HFFc6 (cell line): Measurements from ENCODE around the gene MYBPC1. TPM values are rescaled to one million over a fixed set of nuclear protein-coding genes. Genes with fewer than 3 reads are reported as not detected.

Experiments used
- DNase-seq: peaks from one replicate; pipeline ENCODE4 v3.0.0-alpha.2; 2018
- H3K27ac Mint-ChIP-seq: 2 replicates; pipeline ENCODE4 v1.8.0; 2020; ENCODE audit warnings: mild to moderate bottlenecking, mixed read lengths
- H3K27me3 Mint-ChIP-seq: 2 replicates; pipeline ENCODE4 v1.8.0; 2021; ENCODE audit warnings: mild to moderate bottlenecking, moderate library complexity, mixed read lengths; ENCODE audit not compliant: insufficient read depth
- H3K36me3 Mint-ChIP-seq: 2 replicates; pipeline ENCODE4 v1.8.0; 2021; ENCODE audit warnings: low read depth, mixed read lengths
- H3K4me1 Mint-ChIP-seq: 2 replicates; pipeline ENCODE4 v1.8.0; 2020; ENCODE audit warnings: low read depth, mixed read lengths
- H3K4me3 Mint-ChIP-seq: 2 replicates; pipeline ENCODE4 v1.8.0; 2020; ENCODE audit warnings: mild to moderate bottlenecking, moderate library complexity, mixed read lengths
- H3K9me3 Mint-ChIP-seq: 2 replicates; pipeline ENCODE4 v1.8.0; 2020; ENCODE audit warnings: mild to moderate bottlenecking, mixed read lengths
- CTCF ChIP-seq: fragments of 200-600 bp; sonication (generic); IDR thresholded peaks from 2 replicates; pipeline ENCODE4 v1.5.0; 2021; ENCODE audit warnings: antibody characterized with exemption, mild to moderate bottlenecking
- total RNA-seq, 6 experiments: library from RNA; stranded (reverse); fragmentation: NEBNext Ultra II Directional; extraction: Animal tissue kit (Norgen Biotek cat#: 25700); gene quantifications; 2 replicates in 1 of 6; 3 replicates in 5 of 6; pipeline ENCODE4 v1.2.3, GENCODE V29; 2021

The MYBPC1 gene
- total RNA-seq, 6 experiments from 2014 or later: not detected

GRCh38 chr12:101714877-101715444 is 120.2 kb downstream of the MYBPC1 start:
- no peak for TF ChIP-seq CTCF
- no peaks in the 10 kb centered on the region for H3K9me3 Mint-ChIP-seq
- H3K27ac Mint-ChIP-seq: no peak overlapping the region
- H3K4me3 Mint-ChIP-seq: no peak overlapping the region
- DNase-seq: no peak
- H3K36me3 Mint-ChIP-seq: no peaks in the 10 kb centered on the region
- no peaks in the 10 kb centered on the region for H3K27me3 Mint-ChIP-seq
- H3K4me1 Mint-ChIP-seq: peaks cover 8% of the 10 kb centered on the region

GRCh38 chr12:101719566-101719965 is 124.8 kb downstream of the MYBPC1 start:
- DNase-seq: peak; percentile 6
- H3K4me1 Mint-ChIP-seq: peaks cover 13% of the 10 kb centered on the region
- no peaks in the 10 kb centered on the region for H3K36me3 Mint-ChIP-seq
- H3K27me3 Mint-ChIP-seq: no peaks in the 10 kb centered on the region
- no peak overlapping the region for H3K4me3 Mint-ChIP-seq
- H3K9me3 Mint-ChIP-seq: no peaks in the 10 kb centered on the region
- no peak overlapping the region; the same call in 1 of the 2 replicates for H3K27ac Mint-ChIP-seq
- TF ChIP-seq CTCF: no peak

GRCh38 chr12:101720118-101720517 is 125.3 kb downstream of the MYBPC1 start:
- no peaks in the 10 kb centered on the region for H3K27me3 Mint-ChIP-seq
- no peak for TF ChIP-seq CTCF
- H3K36me3 Mint-ChIP-seq: no peaks in the 10 kb centered on the region
- no peaks in the 10 kb centered on the region for H3K9me3 Mint-ChIP-seq
- DNase-seq: no peak
- peaks cover 13% of the 10 kb centered on the region for H3K4me1 Mint-ChIP-seq
- H3K27ac Mint-ChIP-seq: no peak overlapping the region; the same call in 1 of the 2 replicates
- no peak overlapping the region for H3K4me3 Mint-ChIP-seq

GRCh38 chr12:101722392-101722791 is 127.6 kb downstream of the MYBPC1 start:
- Mint-ChIP-seq H3K9me3 (no peaks in the 10 kb centered on the region), H3K27me3 (no peaks in the 10 kb centered on the region), H3K36me3 (peaks cover 6% of the 10 kb centered on the region; the same call in 1 of the 2 replicates), H3K4me1 (peaks cover 13% of the 10 kb centered on the region), H3K27ac (no peak overlapping the region), H3K4me3 (no peak overlapping the region)
- TF ChIP-seq CTCF: no peak
- no peak for DNase-seq

- no peak for DNase-seq
- no peak for TF ChIP-seq CTCF
- H3K36me3 Mint-ChIP-seq: peaks cover 11% of the 10 kb centered on the region
- H3K27ac Mint-ChIP-seq: no peak overlapping the region
- H3K4me3 Mint-ChIP-seq: no peak overlapping the region
- no peaks in the 10 kb centered on the region for H3K27me3 Mint-ChIP-seq
- no peaks in the 10 kb centered on the region for H3K4me1 Mint-ChIP-seq
- no peaks in the 10 kb centered on the region for H3K9me3 Mint-ChIP-seq
Measured at GRCh38 chr12:101727098-101727497, 132.3 kb downstream of the MYBPC1 start.
